ENCODE measurements around the gene SMAD6.

SMAD6 gene

GRCh38 chr15:66783725-66784124, 81.7 kb downstream of the SMAD6 start:
- TF ChIP-seq SIN3A (IDR thresholded peaks at IDR 0.05; ENCODE audit: borderline replicate concordance, insufficient read depth, low read length) (no peak), TAF1 (IDR thresholded peaks at IDR 0.05; ENCODE audit: borderline replicate concordance, insufficient read depth, low read length) (no peak), REST (IDR thresholded peaks at IDR 0.05; ENCODE audit: insufficient read depth in 1 of 2, low read depth in 2 of 2, low read length in 2 of 2) (no peak), POLR2AphosphoS5 (IDR thresholded peaks at IDR 0.05; ENCODE audit: low read depth, low read length) (no peak), FOXP2 (optimal IDR thresholded peaks at IDR 0.05; ENCODE audit: borderline replicate concordance, extremely low read depth, extremely low read length, insufficient read depth) (no peak)

GRCh38 chr15:66784174-66784573, 82.1 kb downstream of the SMAD6 start:
- TF ChIP-seq TAF1 (IDR thresholded peaks at IDR 0.05; ENCODE audit: borderline replicate concordance, insufficient read depth, low read length) (no peak), POLR2AphosphoS5 (IDR thresholded peaks at IDR 0.05; ENCODE audit: low read depth, low read length) (no peak), FOXP2 (optimal IDR thresholded peaks at IDR 0.05; ENCODE audit: borderline replicate concordance, extremely low read depth, extremely low read length, insufficient read depth) (no peak), SIN3A (IDR thresholded peaks at IDR 0.05; ENCODE audit: borderline replicate concordance, insufficient read depth, low read length) (no peak), REST (IDR thresholded peaks at IDR 0.05; ENCODE audit: insufficient read depth in 1 of 2, low read depth in 2 of 2, low read length in 2 of 2) (no peak)

GRCh38 chr15:66785637-66786036, 83.6 kb downstream of the SMAD6 start:
- TF ChIP-seq POLR2AphosphoS5 (IDR thresholded peaks at IDR 0.05; ENCODE audit: low read depth, low read length) (no peak), SIN3A (IDR thresholded peaks at IDR 0.05; ENCODE audit: borderline replicate concordance, insufficient read depth, low read length) (no peak), FOXP2 (optimal IDR thresholded peaks at IDR 0.05; ENCODE audit: borderline replicate concordance, extremely low read depth, extremely low read length, insufficient read depth) (no peak), REST (IDR thresholded peaks at IDR 0.05; ENCODE audit: insufficient read depth in 1 of 2, low read depth in 2 of 2, low read length in 2 of 2) (no peak), TAF1 (IDR thresholded peaks at IDR 0.05; ENCODE audit: borderline replicate concordance, insufficient read depth, low read length) (no peak)

- TF ChIP-seq REST (IDR thresholded peaks at IDR 0.05; ENCODE audit: insufficient read depth in 1 of 2, low read depth in 2 of 2, low read length in 2 of 2) (no peak), POLR2AphosphoS5 (IDR thresholded peaks at IDR 0.05; ENCODE audit: low read depth, low read length) (no peak), TAF1 (IDR thresholded peaks at IDR 0.05; ENCODE audit: borderline replicate concordance, insufficient read depth, low read length) (no peak), SIN3A (IDR thresholded peaks at IDR 0.05; ENCODE audit: borderline replicate concordance, insufficient read depth, low read length) (no peak), FOXP2 (optimal IDR thresholded peaks at IDR 0.05; ENCODE audit: borderline replicate concordance, extremely low read depth, extremely low read length, insufficient read depth) (no peak)
These were observed 84.2 kb downstream of the SMAD6 start for GRCh38 chr15:66786222-66786621.

Data from PFSK-1 (cell line).